ENCODE results near the gene NEDD4L. TPM values are rescaled to one million over a fixed set of nuclear protein-coding genes. Genes with fewer than 3 reads are reported as not detected.
"Not testable (repeated sequence)": the region's sequence is repeated elsewhere in the genome, so short reads cannot be mapped to it uniquely, and the experiment has no call there.

Gene NEDD4L
- total RNA-seq, 2 donors from 2014 or later, result 5.0 to 7.3 TPM

GRCh38 chr18:58049000-58049688 lies 5.1 kb downstream of the NEDD4L start:
- Mint-ChIP-seq H3K4me3 (no peak overlapping the region), H3K27ac (no peak overlapping the region), H3K4me1 (ENCODE audit: low read depth) (peaks cover 14% of the 10 kb centered on the region), H3K9me3 (no peaks in the 10 kb centered on the region), H3K27me3 (ENCODE audit: low read depth) (peaks cover 21% of the 10 kb centered on the region), H3K36me3 (ENCODE audit: insufficient read depth in 2 of 2) (no peaks in the 10 kb centered on the region)
- DNase-seq (no peak), ATAC-seq (replicated peaks in 1 of 2) (no peak)

DNA sequence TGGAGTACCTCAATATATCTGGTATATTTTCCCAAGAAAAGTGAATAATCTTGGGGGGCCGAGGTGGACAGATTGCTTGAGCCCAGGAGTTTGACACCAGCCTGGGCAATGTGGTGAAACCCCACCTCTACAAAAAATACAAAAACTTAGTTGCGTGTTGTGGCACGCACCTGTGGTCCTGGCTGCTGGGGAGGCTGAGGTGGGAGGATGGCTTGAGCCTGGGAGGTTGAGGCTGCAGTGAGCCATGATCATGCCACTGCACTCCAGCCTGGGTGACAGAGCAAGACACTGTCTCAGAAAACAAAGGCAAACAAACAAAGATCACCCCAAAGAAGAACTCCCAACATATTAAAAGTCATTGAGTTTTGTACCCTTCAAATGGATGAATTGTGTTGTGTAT lies 6.9 kb downstream of the NEDD4L start:
- H3K4me3 Mint-ChIP-seq; H3K27me3 Mint-ChIP-seq (ENCODE audit: low read depth); ATAC-seq (replicated peaks in 1 of 2): not testable (repeated sequence)

GRCh38 chr18:58051765-58052460 lies 7.9 kb downstream of the NEDD4L start:
- DNase-seq, result no peak
- Mint-ChIP-seq H3K9me3 (no peaks in the 10 kb centered on the region), H3K36me3 (ENCODE audit: insufficient read depth in 2 of 2) (no peaks in the 10 kb centered on the region), H3K27ac (peak overlapping the region; percentile 24), H3K27me3 (ENCODE audit: low read depth) (no peaks in the 10 kb centered on the region), H3K4me1 (ENCODE audit: low read depth) (no peaks in the 10 kb centered on the region), H3K4me3 (no peak overlapping the region)
- peak; percentile 33 to 47 for ATAC-seq (replicated peaks in 1 of 2)

More for the DNA sequence above, 6.9 kb downstream of the NEDD4L start:
- H3K36me3 Mint-ChIP-seq (ENCODE audit: insufficient read depth in 2 of 2); DNase-seq; H3K27ac Mint-ChIP-seq; H3K9me3 Mint-ChIP-seq; H3K4me1 Mint-ChIP-seq (ENCODE audit: low read depth): not testable (repeated sequence)

DNA sequence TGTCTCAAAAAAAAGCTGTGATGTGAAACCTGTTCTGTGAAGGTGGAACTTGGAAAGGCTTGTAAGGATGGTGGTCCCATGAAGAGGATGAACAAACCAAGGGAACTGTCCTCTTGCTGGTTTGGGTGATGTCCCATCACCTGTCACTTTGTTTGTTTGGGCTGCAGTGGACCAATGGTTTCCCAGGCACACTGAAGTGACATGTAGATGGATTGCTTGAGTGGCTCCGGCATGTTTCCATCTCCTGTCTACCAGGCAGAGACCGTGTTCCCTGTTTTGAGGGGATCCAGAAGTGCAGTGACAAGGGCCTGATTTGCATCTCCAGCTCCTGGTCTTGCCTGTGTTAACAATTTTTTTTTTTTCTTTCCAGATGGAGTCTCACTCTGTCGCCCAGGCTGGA lies 8.9 kb downstream of the NEDD4L start:
- no peak for DNase-seq
- no peak overlapping the region for H3K4me3 Mint-ChIP-seq
- H3K36me3 Mint-ChIP-seq (ENCODE audit: insufficient read depth in 2 of 2), result no peaks in the 10 kb centered on the region

GRCh38 chr18:58054041-58054781 lies 10.2 kb downstream of the NEDD4L start:
- no peaks in the 10 kb centered on the region for H3K27me3 Mint-ChIP-seq (ENCODE audit: low read depth)
- ATAC-seq (replicated peaks in 1 of 2) (no peak), DNase-seq (no peak)
- H3K4me1 Mint-ChIP-seq (ENCODE audit: low read depth), result no peaks in the 10 kb centered on the region
- H3K4me3 Mint-ChIP-seq, result no peak overlapping the region
- H3K9me3 Mint-ChIP-seq, result no peaks in the 10 kb centered on the region
- no peaks in the 10 kb centered on the region for H3K36me3 Mint-ChIP-seq (ENCODE audit: insufficient read depth in 2 of 2)
- H3K27ac Mint-ChIP-seq, result no peak overlapping the region

More for the DNA sequence above, 8.9 kb downstream of the NEDD4L start:
- Mint-ChIP-seq H3K27ac (no peak overlapping the region), H3K9me3 (no peaks in the 10 kb centered on the region), H3K27me3 (ENCODE audit: low read depth) (no peaks in the 10 kb centered on the region), H3K4me1 (ENCODE audit: low read depth) (no peaks in the 10 kb centered on the region)
- ATAC-seq (replicated peaks in 1 of 2), result no peak

DNA sequence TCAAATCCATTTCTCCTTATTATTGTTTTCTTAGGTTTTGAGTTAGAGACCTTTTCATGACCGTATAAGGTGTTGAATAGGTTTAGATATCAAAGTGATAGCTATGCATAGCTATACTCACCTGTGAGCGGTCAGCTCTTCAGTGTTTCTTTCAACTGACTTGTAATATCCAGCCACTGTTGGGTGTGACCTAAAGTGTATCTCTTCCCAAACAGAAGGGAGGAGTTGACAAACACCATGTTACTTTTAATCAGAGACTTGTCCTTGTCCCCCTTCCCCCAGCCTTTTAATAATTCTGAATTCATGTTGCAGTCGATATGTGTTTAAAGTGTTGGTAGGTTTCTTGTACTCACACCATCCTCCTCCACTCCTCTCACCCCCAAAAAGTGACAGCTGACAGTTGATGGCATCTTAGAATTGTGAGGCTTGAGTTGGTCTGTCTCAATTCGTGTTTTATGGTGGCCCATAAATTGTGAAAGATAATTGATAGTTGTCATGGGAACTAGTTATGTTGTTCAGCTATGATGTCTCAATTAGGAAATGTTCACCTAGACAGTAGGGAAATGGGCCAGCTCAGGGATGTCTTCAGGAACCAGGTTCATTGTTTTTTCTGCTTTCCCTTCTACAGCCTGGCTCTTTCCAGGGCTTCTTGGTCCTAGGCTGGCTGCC lies 12.0 kb downstream of the NEDD4L start:
- H3K27ac Mint-ChIP-seq, result no peak overlapping the region
- no peaks in the 10 kb centered on the region for H3K36me3 Mint-ChIP-seq (ENCODE audit: insufficient read depth in 2 of 2)
- no peak overlapping the region for H3K4me3 Mint-ChIP-seq
- H3K27me3 Mint-ChIP-seq (ENCODE audit: low read depth), result no peaks in the 10 kb centered on the region
- DNase-seq, result no peak
- no peak for ATAC-seq (replicated peaks in 1 of 2)
- H3K9me3 Mint-ChIP-seq, result no peaks in the 10 kb centered on the region
- no peaks in the 10 kb centered on the region for H3K4me1 Mint-ChIP-seq (ENCODE audit: low read depth)

DNA sequence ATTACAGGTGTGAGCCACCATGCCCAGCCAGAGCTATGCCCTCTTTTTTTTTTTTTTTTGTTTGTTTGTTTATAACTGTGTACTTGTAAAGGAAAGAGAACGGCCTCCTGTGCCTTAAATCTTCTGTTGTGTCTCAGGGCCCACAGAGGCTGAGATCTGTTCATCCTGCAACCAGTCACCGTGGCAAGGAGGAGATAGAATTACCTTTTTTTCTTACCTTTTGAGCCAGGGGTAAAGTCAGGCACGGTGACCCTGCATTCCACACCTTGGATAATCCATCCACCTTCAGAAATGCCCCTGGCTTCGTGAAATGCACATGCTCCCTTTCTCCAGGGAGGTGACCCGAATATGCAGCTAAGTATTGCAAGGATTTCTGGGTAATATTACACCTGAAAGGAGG lies 12.8 kb downstream of the NEDD4L start:
- Mint-ChIP-seq H3K9me3 (no peaks in the 10 kb centered on the region), H3K4me1 (ENCODE audit: low read depth) (no peaks in the 10 kb centered on the region)

GRCh38 chr18:58057291-58057965 lies 13.4 kb downstream of the NEDD4L start:
- Mint-ChIP-seq H3K4me1 (ENCODE audit: low read depth) (no peaks in the 10 kb centered on the region), H3K27me3 (ENCODE audit: low read depth) (no peaks in the 10 kb centered on the region), H3K4me3 (no peak overlapping the region), H3K27ac (no peak overlapping the region), H3K9me3 (no peaks in the 10 kb centered on the region), H3K36me3 (ENCODE audit: insufficient read depth in 2 of 2) (no peaks in the 10 kb centered on the region)
- DNase-seq, result no peak
- no peak for ATAC-seq (replicated peaks in 1 of 2)

More for the DNA sequence above, 12.8 kb downstream of the NEDD4L start:
- H3K27me3 Mint-ChIP-seq (ENCODE audit: low read depth), result no peaks in the 10 kb centered on the region
- DNase-seq (no peak), ATAC-seq (replicated peaks in 1 of 2) (no peak)
- no peak overlapping the region for H3K27ac Mint-ChIP-seq
- no peak overlapping the region for H3K4me3 Mint-ChIP-seq
- H3K36me3 Mint-ChIP-seq (ENCODE audit: insufficient read depth in 2 of 2), result no peaks in the 10 kb centered on the region

GRCh38 chr18:58058720-58059119 lies 14.7 kb downstream of the NEDD4L start:
- DNase-seq, result no peak
- H3K4me1 Mint-ChIP-seq (ENCODE audit: low read depth), result no peaks in the 10 kb centered on the region
- no peak for ATAC-seq (replicated peaks in 1 of 2)
- no peaks in the 10 kb centered on the region for H3K36me3 Mint-ChIP-seq (ENCODE audit: insufficient read depth in 2 of 2)
- H3K27me3 Mint-ChIP-seq (ENCODE audit: low read depth), result no peaks in the 10 kb centered on the region
- H3K4me3 Mint-ChIP-seq, result no peak overlapping the region
- no peak overlapping the region for H3K27ac Mint-ChIP-seq
- H3K9me3 Mint-ChIP-seq, result no peaks in the 10 kb centered on the region

DNA sequence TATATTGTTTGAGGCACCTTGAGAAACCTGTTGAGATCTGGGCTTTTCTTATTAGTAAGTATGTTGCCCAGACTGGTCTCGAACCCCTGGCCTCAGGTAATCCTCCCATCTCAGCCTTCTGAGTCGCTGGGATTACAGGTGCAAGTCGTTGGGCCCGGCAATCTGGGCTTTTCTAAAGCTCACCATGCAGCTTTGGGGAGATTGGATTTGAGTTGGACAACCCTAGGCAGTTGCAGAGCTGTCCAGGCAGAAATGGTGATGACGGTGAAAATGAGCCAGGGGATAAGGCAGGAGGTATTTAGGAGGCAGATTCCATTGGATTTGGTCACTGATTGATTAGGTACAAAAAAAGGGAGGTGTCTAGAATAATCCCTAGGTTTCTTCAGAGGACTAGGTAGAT lies 16.2 kb downstream of the NEDD4L start:
- Mint-ChIP-seq H3K27me3 (ENCODE audit: low read depth) (no peaks in the 10 kb centered on the region), H3K4me1 (ENCODE audit: low read depth) (no peaks in the 10 kb centered on the region), H3K36me3 (ENCODE audit: insufficient read depth in 2 of 2) (no peaks in the 10 kb centered on the region), H3K4me3 (no peak overlapping the region), H3K27ac (no peak overlapping the region), H3K9me3 (no peaks in the 10 kb centered on the region)
- DNase-seq (no peak), ATAC-seq (replicated peaks in 1 of 2) (no peak)

- Mint-ChIP-seq H3K27ac (no peak overlapping the region), H3K9me3 (no peaks in the 10 kb centered on the region), H3K27me3 (ENCODE audit: low read depth) (no peaks in the 10 kb centered on the region), H3K36me3 (ENCODE audit: insufficient read depth in 2 of 2) (no peaks in the 10 kb centered on the region), H3K4me3 (no peak overlapping the region), H3K4me1 (ENCODE audit: low read depth) (no peaks in the 10 kb centered on the region)
- DNase-seq (no peak), ATAC-seq (replicated peaks in 1 of 2) (no peak)
Measured at GRCh38 chr18:58061349-58061748, 17.3 kb downstream of the NEDD4L start.

DNA sequence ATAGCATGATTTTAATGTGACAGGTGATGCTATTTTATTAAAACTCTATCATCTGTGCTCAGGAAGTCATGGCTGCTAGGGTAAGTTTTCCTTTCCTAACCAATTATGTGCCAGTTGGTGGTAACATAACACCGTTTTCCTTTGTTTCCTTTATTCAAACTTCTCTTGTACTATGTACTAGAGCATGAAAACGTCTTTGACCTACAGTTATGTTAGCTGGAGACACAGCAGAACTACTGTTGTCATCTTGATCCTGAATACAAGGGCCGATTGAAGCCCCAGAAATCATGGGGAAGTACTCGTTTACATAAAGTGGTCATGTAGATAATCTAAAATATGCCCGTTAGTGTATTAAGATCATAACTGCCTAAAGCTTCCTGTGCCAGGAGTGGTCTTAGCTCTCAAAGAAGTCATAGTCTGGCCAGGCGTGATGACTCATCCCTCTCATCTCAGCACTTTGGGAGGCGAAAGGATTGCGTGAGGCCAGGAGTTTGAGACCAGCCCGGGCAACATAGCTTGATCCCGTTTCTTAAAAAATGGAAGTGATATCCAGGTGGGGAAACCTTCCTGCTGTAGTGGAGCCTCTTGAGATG lies 20.5 kb downstream of the NEDD4L start:
- H3K9me3 Mint-ChIP-seq, result no peaks in the 10 kb centered on the region
- H3K4me3 Mint-ChIP-seq, result no peak overlapping the region
- H3K27ac Mint-ChIP-seq, result no peak overlapping the region
- peaks cover 16% of the 10 kb centered on the region for H3K27me3 Mint-ChIP-seq (ENCODE audit: low read depth)
- no peaks in the 10 kb centered on the region for H3K4me1 Mint-ChIP-seq (ENCODE audit: low read depth)
- no peaks in the 10 kb centered on the region for H3K36me3 Mint-ChIP-seq (ENCODE audit: insufficient read depth in 2 of 2)
- ATAC-seq (replicated peaks in 1 of 2), result no peak
- no peak for DNase-seq

Data from activated T-cell treated with anti-CD3 and anti-CD28 coated beads, Interleukin-2, amount 50 U/mL, for 72 hours (primary cell).